Cardiac muscle cell (in vitro differentiated cells and primary cell): ENCODE results near the gene ZNF652. TPM values are rescaled to one million over a fixed set of nuclear protein-coding genes. Genes with fewer than 3 reads are reported as not detected.

Experiments
- DNase-seq, 2 donors: peaks; one replicate each; pipeline versions ENCODE4 v3.0.0 to v3.0.0-alpha.2; 2010 to 2017; ENCODE audit warnings: low read depth in 1 of 2, low spot score in 1 of 2
- H3K27ac ChIP-seq: fragments of 200-600 bp; sonication (generic); 2 replicates; pipeline ENCODE4 v1.5.1; 2016
- H3K27me3 ChIP-seq: fragments of 200-600 bp; sonication (generic); 2 replicates; pipeline ENCODE4 v1.6.0; 2016; ENCODE audit warnings: control low read depth
- H3K36me3 ChIP-seq: fragments of 200-600 bp; sonication (generic); 2 replicates; pipeline ENCODE4 v1.5.1; 2016; ENCODE audit warnings: control low read depth
- H3K4me1 ChIP-seq: fragments of 200-600 bp; sonication (generic); 2 replicates; pipeline ENCODE4 v1.8.1; 2017; ENCODE audit warnings: low read depth, mild to moderate bottlenecking, mixed run types
- H3K4me3 ChIP-seq: fragments of 200-600 bp; sonication (generic); 2 replicates; pipeline ENCODE4 v1.5.1; 2016; ENCODE audit warnings: mild to moderate bottlenecking
- H3K9me3 ChIP-seq: fragments of 200-600 bp; sonication (generic); 2 replicates; pipeline ENCODE4 v1.5.1; 2017; ENCODE audit warnings: low read depth, mild to moderate bottlenecking, control low read depth
- polyA plus RNA-seq: library from polyadenylated mRNA; unstranded; fragments of >200 nt; fragmentation: Nextera tagmentation; extraction: Ambion mirVana; gene quantifications from 2 replicates; pipeline ENCODE4 v1.2.1, GENCODE V29; 2016
- total RNA-seq: library from RNA; depleted of rRNA; stranded (reverse); fragments of >200 nt; gene quantifications from 2 replicates; pipeline ENCODE4 v1.2.3, GENCODE V29; 2016
- TF ChIP-seq, protein P1 (sequence below): IDR thresholded peaks from 2 replicates; pipeline ENCODE4 v1.5.1; 2012; ENCODE audit warnings: low read depth, mild to moderate bottlenecking, low read length

ZNF652 gene
- total and polyA plus RNA-seq, 2 experiments from 2014 or later: 27.4 to 48.5 TPM

GRCh38 chr17:49259663-49260010 is 102.4 kb downstream of the ZNF652 start:
- DNase-seq: no peak
- H3K4me3 ChIP-seq: no peak overlapping the region
- H3K36me3 ChIP-seq: no peaks in the 10 kb centered on the region
- peaks cover 13% of the 10 kb centered on the region for H3K27me3 ChIP-seq
- H3K27ac ChIP-seq: no peak overlapping the region
- no peaks in the 10 kb centered on the region for H3K9me3 ChIP-seq
- TF ChIP-seq, protein P1, sequence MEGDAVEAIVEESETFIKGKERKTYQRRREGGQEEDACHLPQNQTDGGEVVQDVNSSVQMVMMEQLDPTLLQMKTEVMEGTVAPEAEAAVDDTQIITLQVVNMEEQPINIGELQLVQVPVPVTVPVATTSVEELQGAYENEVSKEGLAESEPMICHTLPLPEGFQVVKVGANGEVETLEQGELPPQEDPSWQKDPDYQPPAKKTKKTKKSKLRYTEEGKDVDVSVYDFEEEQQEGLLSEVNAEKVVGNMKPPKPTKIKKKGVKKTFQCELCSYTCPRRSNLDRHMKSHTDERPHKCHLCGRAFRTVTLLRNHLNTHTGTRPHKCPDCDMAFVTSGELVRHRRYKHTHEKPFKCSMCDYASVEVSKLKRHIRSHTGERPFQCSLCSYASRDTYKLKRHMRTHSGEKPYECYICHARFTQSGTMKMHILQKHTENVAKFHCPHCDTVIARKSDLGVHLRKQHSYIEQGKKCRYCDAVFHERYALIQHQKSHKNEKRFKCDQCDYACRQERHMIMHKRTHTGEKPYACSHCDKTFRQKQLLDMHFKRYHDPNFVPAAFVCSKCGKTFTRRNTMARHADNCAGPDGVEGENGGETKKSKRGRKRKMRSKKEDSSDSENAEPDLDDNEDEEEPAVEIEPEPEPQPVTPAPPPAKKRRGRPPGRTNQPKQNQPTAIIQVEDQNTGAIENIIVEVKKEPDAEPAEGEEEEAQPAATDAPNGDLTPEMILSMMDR: no peak
- H3K4me1 ChIP-seq: no peaks in the 10 kb centered on the region

DNA sequence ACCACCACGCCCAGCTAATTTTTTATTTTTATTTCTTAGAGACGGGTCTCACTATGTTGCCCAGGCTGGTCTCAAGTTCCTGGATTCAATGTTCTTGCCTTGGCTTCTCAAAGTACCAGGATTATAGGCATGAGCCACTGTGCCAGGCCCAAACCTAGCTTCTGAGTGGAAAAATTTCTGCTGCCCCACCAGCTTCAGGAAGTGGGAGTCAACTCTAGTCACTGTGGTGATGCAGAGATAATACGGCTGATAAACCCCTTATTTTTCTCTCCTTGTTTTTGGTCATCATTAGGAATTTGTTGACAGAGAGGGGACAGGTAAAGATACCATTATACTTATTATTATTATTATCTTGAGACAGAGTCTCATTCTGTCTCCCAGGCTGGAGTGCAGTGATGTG is 103.7 kb downstream of the ZNF652 start:
- TF ChIP-seq, protein P1: no peak
- no peak for DNase-seq
- Histone ChIP-seq H3K27ac (no peak overlapping the region), H3K27me3 (peaks cover 13% of the 10 kb centered on the region), H3K4me1 (no peaks in the 10 kb centered on the region), H3K9me3 (no peaks in the 10 kb centered on the region), H3K4me3 (no peak overlapping the region), H3K36me3 (no peaks in the 10 kb centered on the region)

GRCh38 chr17:49255125-49255524 is 106.9 kb downstream of the ZNF652 start:
- Histone ChIP-seq H3K27ac (no peak overlapping the region), H3K4me1 (no peaks in the 10 kb centered on the region), H3K4me3 (no peak overlapping the region), H3K36me3 (no peaks in the 10 kb centered on the region), H3K27me3 (no peaks in the 10 kb centered on the region), H3K9me3 (no peaks in the 10 kb centered on the region)
- TF ChIP-seq, protein P1: no peak
- no peak for DNase-seq

DNA sequence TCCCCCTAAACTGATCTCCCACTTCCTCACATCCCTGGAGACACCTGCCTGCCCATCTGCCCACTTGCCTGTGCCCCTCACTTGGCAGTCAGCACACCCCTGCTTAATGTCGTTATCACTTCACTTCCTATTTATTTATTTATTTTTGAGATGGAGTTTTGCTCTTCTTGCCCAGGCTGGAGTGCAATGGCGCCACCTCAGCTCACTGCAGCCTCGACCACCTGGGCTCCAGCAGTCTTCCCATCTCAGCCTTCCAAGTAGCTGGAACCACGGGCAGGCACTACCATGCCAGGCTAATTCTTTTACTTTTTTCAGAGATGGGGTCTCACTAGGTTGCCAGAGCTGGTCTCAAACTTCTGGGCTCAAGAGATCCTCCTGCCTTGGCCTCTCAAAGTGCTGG is 108.0 kb downstream of the ZNF652 start:
- no peaks in the 10 kb centered on the region for H3K27me3 ChIP-seq
- no peaks in the 10 kb centered on the region for H3K36me3 ChIP-seq
- H3K27ac ChIP-seq: no peak overlapping the region
- TF ChIP-seq, protein P1: no peak
- no peaks in the 10 kb centered on the region for H3K9me3 ChIP-seq
- H3K4me3 ChIP-seq: no peak overlapping the region
- H3K4me1 ChIP-seq: peaks cover 6% of the 10 kb centered on the region
- DNase-seq: no peak

- H3K27me3 ChIP-seq: no peaks in the 10 kb centered on the region
- H3K9me3 ChIP-seq: no peaks in the 10 kb centered on the region
- DNase-seq: peak; percentile 19 to 62
- no peaks in the 10 kb centered on the region for H3K36me3 ChIP-seq
- peaks cover 7% of the 10 kb centered on the region for H3K4me1 ChIP-seq
- H3K27ac ChIP-seq: no peak overlapping the region
- TF ChIP-seq, protein P1: no peak
- no peak overlapping the region for H3K4me3 ChIP-seq
These were observed 109.8 kb downstream of the ZNF652 start for GRCh38 chr17:49252148-49252695.
